SJSA1 (cell line): ENCODE measurements around the gene ATP6AP2. TPM values are rescaled to one million over a fixed set of nuclear protein-coding genes. Genes with fewer than 3 reads are reported as not detected.
A peak's percentile ranks its signal among the peaks of the same experiment; 100 is the strongest.
"Not testable (repeated sequence)": the region's sequence is repeated elsewhere in the genome, so short reads cannot be mapped to it uniquely, and the experiment has no call there.

Source experiments
- DNase-seq, 2 experiments: peaks; one replicate each; pipeline ENCODE4 v3.0.0-alpha.2; 2015 to 2020; ENCODE audit warnings: low spot score in 2 of 2, low read depth in 1 of 2
- H3K27ac ChIP-seq: fragments of 250-450 bp; sonication (Bioruptor Pico); 2 replicates; pipeline ENCODE4 v1.5.1; 2020; ENCODE audit warnings: mild to moderate bottlenecking, moderate library complexity
- H3K27me3 ChIP-seq: fragments of 250-450 bp; sonication (Bioruptor Pico); replicated peaks from 2 replicates; pipeline ENCODE4 v1.5.1; 2020; ENCODE audit warnings: mild to moderate bottlenecking, moderate library complexity
- H3K36me3 ChIP-seq: fragments of 250-450 bp; sonication (Bioruptor Pico); 2 replicates; pipeline ENCODE4 v1.5.1; 2020; ENCODE audit warnings: mild to moderate bottlenecking
- H3K4me1 ChIP-seq: fragments of 250-450 bp; sonication (Bioruptor Pico); replicated peaks from 2 replicates; pipeline ENCODE4 v1.6.1; 2021; ENCODE audit warnings: mild to moderate bottlenecking
- H3K4me3 ChIP-seq: fragments of 250-450 bp; sonication (Bioruptor Pico); 2 replicates; pipeline ENCODE4 v1.5.1; 2020; ENCODE audit warnings: mild to moderate bottlenecking
- H3K9me3 ChIP-seq: fragments of 250-450 bp; sonication (Bioruptor Pico); replicated peaks from 2 replicates; pipeline ENCODE4 v1.5.1; 2020; ENCODE audit warnings: mild to moderate bottlenecking
- total RNA-seq: library from RNA; depleted of rRNA; stranded (reverse); fragments of >200 nt; shearing (Covaris generic); gene quantifications from 2 replicates; pipeline ENCODE4 v1.2.3, GENCODE V29; 2014

Gene ATP6AP2
- total RNA-seq, 1 experiment from 2014 or later: 105 TPM

GRCh38 chrX:40552768-40553167 lies 28.0 kb upstream of the ATP6AP2 start:
- Histone ChIP-seq H3K27me3 (no peaks in the 10 kb centered on the region), H3K4me1 (no peaks in the 10 kb centered on the region), H3K27ac (no peak overlapping the region), H3K9me3 (no peaks in the 10 kb centered on the region), H3K36me3 (no peaks in the 10 kb centered on the region), H3K4me3 (no peak overlapping the region)
- peak in 1 of 2 experiments; percentile 5 for DNase-seq

GRCh38 chrX:40558590-40558989 lies 22.2 kb upstream of the ATP6AP2 start:
- no peaks in the 10 kb centered on the region for H3K27me3 ChIP-seq
- no peak overlapping the region for H3K4me3 ChIP-seq
- no peaks in the 10 kb centered on the region for H3K9me3 ChIP-seq
- DNase-seq: no peak
- no peak overlapping the region for H3K27ac ChIP-seq
- no peaks in the 10 kb centered on the region for H3K4me1 ChIP-seq
- no peaks in the 10 kb centered on the region for H3K36me3 ChIP-seq

- Histone ChIP-seq H3K4me1 (no peaks in the 10 kb centered on the region), H3K27me3 (no peaks in the 10 kb centered on the region), H3K36me3 (no peaks in the 10 kb centered on the region), H3K27ac (no peak overlapping the region), H3K4me3 (no peak overlapping the region), H3K9me3 (no peaks in the 10 kb centered on the region)
- no peak for DNase-seq
Observed at GRCh38 chrX:40563784-40564183, 17.0 kb upstream of the ATP6AP2 start.

GRCh38 chrX:40564447-40564846 lies 16.3 kb upstream of the ATP6AP2 start:
- Histone ChIP-seq H3K36me3 (no peaks in the 10 kb centered on the region), H3K27ac (no peak overlapping the region), H3K27me3 (no peaks in the 10 kb centered on the region), H3K4me1 (no peaks in the 10 kb centered on the region), H3K4me3 (no peak overlapping the region), H3K9me3 (no peaks in the 10 kb centered on the region)
- no peak for DNase-seq

- Histone ChIP-seq H3K27ac (no peak overlapping the region), H3K9me3 (no peaks in the 10 kb centered on the region), H3K4me3 (no peak overlapping the region), H3K4me1 (no peaks in the 10 kb centered on the region), H3K27me3 (no peaks in the 10 kb centered on the region), H3K36me3 (no peaks in the 10 kb centered on the region)
- no peak for DNase-seq
Observed at GRCh38 chrX:40570346-40571093, 10.2 kb upstream of the ATP6AP2 start.

- DNase-seq, H3K36me3 ChIP-seq, H3K9me3 ChIP-seq, H3K27me3 ChIP-seq, H3K4me1 ChIP-seq, H3K4me3 ChIP-seq, H3K27ac ChIP-seq: not testable (repeated sequence)
Observed at GRCh38 chrX:40571164-40571563, 9.6 kb upstream of the ATP6AP2 start.

GRCh38 chrX:40571600-40571999 lies 9.2 kb upstream of the ATP6AP2 start:
- H3K9me3 ChIP-seq: no peaks in the 10 kb centered on the region
- no peaks in the 10 kb centered on the region for H3K4me1 ChIP-seq
- H3K27me3 ChIP-seq: no peaks in the 10 kb centered on the region
- H3K27ac ChIP-seq: no peak overlapping the region
- no peaks in the 10 kb centered on the region for H3K36me3 ChIP-seq
- DNase-seq: no peak
- H3K4me3 ChIP-seq: no peak overlapping the region

- no peak for DNase-seq
- Histone ChIP-seq H3K27ac (no peak overlapping the region), H3K27me3 (no peaks in the 10 kb centered on the region), H3K4me1 (no peaks in the 10 kb centered on the region), H3K9me3 (no peaks in the 10 kb centered on the region), H3K36me3 (no peaks in the 10 kb centered on the region), H3K4me3 (no peak overlapping the region)
Observed at GRCh38 chrX:40573763-40574162, 7.0 kb upstream of the ATP6AP2 start.

- H3K4me3 ChIP-seq, H3K27me3 ChIP-seq, H3K9me3 ChIP-seq, DNase-seq, H3K27ac ChIP-seq, H3K4me1 ChIP-seq, H3K36me3 ChIP-seq: not testable (repeated sequence)
Observed at GRCh38 chrX:40575411-40575810, 5.4 kb upstream of the ATP6AP2 start.

- H3K9me3 ChIP-seq: no peaks in the 10 kb centered on the region
- H3K27ac ChIP-seq: no peak overlapping the region
- H3K27me3 ChIP-seq: no peaks in the 10 kb centered on the region
- peaks cover 3% of the 10 kb centered on the region; the same call in 1 of the 2 replicates for H3K36me3 ChIP-seq
- H3K4me3 ChIP-seq: no peak overlapping the region
- no peak for DNase-seq
- no peaks in the 10 kb centered on the region for H3K4me1 ChIP-seq
Observed at GRCh38 chrX:40576291-40576690, 4.5 kb upstream of the ATP6AP2 start.

GRCh38 chrX:40578039-40578695 lies 2.6 kb upstream of the ATP6AP2 start:
- H3K4me1 ChIP-seq: peaks cover 4% of the 10 kb centered on the region; the same call in 1 of the 2 replicates
- no peak overlapping the region for H3K27ac ChIP-seq
- no peak overlapping the region for H3K4me3 ChIP-seq
- no peak for DNase-seq
- H3K36me3 ChIP-seq: peaks cover 3% of the 10 kb centered on the region; the same call in 1 of the 2 replicates
- no peaks in the 10 kb centered on the region for H3K27me3 ChIP-seq
- H3K9me3 ChIP-seq: no peaks in the 10 kb centered on the region

- Histone ChIP-seq H3K27ac (no peak overlapping the region), H3K4me3 (no peak overlapping the region)
- DNase-seq: no peak
Observed at GRCh38 chrX:40579141-40579540, 1.6 kb upstream of the ATP6AP2 start.

GRCh38 chrX:40579900-40580536 lies 752 bp upstream of the ATP6AP2 start:
- Histone ChIP-seq H3K27ac (peak overlapping the region; percentile 63; the same call in 1 of the 2 replicates), H3K4me1 (peaks cover 4% of the 10 kb centered on the region; the same call in 1 of the 2 replicates), H3K27me3 (no peaks in the 10 kb centered on the region), H3K36me3 (peaks cover 3% of the 10 kb centered on the region; the same call in 1 of the 2 replicates), H3K4me3 (peak overlapping the region; percentile 72), H3K9me3 (no peaks in the 10 kb centered on the region)
- no peak for DNase-seq

More at GRCh38 chrX:40579141-40579540, 1.6 kb upstream of the ATP6AP2 start:
- Histone ChIP-seq H3K27me3 (no peaks in the 10 kb centered on the region), H3K9me3 (no peaks in the 10 kb centered on the region), H3K4me1 (peaks cover 4% of the 10 kb centered on the region; the same call in 1 of the 2 replicates), H3K36me3 (peaks cover 3% of the 10 kb centered on the region; the same call in 1 of the 2 replicates)
